ENCODE measurements around the gene RPS2.

DNA sequence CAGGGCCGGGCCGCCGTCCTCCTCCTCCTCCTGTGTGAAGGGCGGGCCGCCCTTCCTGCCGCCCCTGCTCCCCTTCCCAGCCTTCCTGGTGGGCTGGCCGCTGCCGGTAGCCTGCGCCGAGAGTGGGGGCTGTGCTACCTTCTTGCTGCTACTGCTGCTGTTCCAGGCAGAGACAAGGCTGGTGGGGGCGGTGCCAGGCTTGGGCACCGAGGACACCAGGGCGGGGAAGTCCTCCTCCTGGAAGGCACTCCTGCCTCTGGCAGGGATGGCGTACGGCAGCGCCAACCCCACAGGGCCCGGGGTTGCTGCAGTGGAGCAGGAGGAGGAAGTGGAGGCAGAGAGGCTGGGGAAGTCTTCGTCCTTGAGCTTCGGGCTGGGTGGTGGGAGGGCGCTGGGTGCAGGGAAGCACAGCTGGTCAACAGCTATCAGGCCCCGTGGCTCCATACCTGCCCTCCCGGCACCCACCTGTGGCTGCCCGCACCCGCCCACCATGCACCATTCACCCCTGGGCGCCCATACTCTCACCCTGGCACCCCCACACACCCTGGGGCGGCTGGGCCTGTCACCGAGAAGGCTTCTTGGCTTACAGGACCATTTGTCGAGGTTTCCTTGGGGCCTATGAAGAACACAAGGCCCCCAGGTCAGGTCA lies 35.4 kb upstream of the RPS2 start:
- TF ChIP-seq, protein P1, sequence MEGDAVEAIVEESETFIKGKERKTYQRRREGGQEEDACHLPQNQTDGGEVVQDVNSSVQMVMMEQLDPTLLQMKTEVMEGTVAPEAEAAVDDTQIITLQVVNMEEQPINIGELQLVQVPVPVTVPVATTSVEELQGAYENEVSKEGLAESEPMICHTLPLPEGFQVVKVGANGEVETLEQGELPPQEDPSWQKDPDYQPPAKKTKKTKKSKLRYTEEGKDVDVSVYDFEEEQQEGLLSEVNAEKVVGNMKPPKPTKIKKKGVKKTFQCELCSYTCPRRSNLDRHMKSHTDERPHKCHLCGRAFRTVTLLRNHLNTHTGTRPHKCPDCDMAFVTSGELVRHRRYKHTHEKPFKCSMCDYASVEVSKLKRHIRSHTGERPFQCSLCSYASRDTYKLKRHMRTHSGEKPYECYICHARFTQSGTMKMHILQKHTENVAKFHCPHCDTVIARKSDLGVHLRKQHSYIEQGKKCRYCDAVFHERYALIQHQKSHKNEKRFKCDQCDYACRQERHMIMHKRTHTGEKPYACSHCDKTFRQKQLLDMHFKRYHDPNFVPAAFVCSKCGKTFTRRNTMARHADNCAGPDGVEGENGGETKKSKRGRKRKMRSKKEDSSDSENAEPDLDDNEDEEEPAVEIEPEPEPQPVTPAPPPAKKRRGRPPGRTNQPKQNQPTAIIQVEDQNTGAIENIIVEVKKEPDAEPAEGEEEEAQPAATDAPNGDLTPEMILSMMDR (IDR thresholded peaks at IDR 0.05; ENCODE audit: low read depth, low read length), result no peak
- TF ChIP-seq EZH2phosphoT487 (IDR thresholded peaks at IDR 0.05; ENCODE audit: low read depth), result no peak
